Sigmoid colon (tissue), 7 donors: Measurements from ENCODE around the gene ELAVL4. TPM values are rescaled to one million over a fixed set of nuclear protein-coding genes. Genes with fewer than 3 reads are reported as not detected.

Source experiments
- DNase-seq: peaks from one replicate; pipeline ENCODE4 v3.0.0-alpha.2; 2019
- H3K27ac ChIP-seq, 4 donors: fragments of 200-600 bp; sonication (generic); one replicate each; pipeline ENCODE4 v1.5.1; 2016 to 2019; ENCODE audit warnings: mild to moderate bottlenecking in 1 of 4
- H3K27me3 ChIP-seq, 3 donors: fragments of 200-600 bp; sonication (generic); one replicate each; pipeline ENCODE4 v1.5.1; 2019; ENCODE audit warnings: mild to moderate bottlenecking in 1 of 3
- H3K36me3 ChIP-seq, 4 donors: fragments of 200-600 bp; sonication (generic); one replicate each; pipeline ENCODE4 v1.5.1; 2016 to 2019
- H3K4me1 ChIP-seq, 4 donors: fragments of 200-600 bp; sonication (generic); one replicate each; pipeline ENCODE4 v1.5.1; 2017 to 2019
- H3K4me3 ChIP-seq, 4 donors: fragments of 200-600 bp; sonication (generic); one replicate each; pipeline ENCODE4 v1.5.1; 2017 to 2019; ENCODE audit warnings: mild to moderate bottlenecking in 2 of 4, moderate library complexity in 1 of 4
- H3K9me3 ChIP-seq, 4 donors: fragments of 200-600 bp in 3 of 4; sonication (generic) in 3 of 4; one replicate each; pipeline versions ENCODE4 v1.5.1 to v1.6.1; 2013 to 2019
- EP300 ChIP-seq, 4 donors: sonication (generic); formaldehyde crosslinking; IDR thresholded peaks; one replicate each; pipeline ENCODE4 v1.6.1; 2017; ENCODE audit warnings: antibody characterized with exemption in 4 of 4
- POLR2A ChIP-seq, 2 donors: fragments of 450-650 bp; IDR thresholded peaks; one replicate each; pipeline ENCODE4 v1.6.1; 2016; ENCODE audit warnings: antibody characterized with exemption in 2 of 2, mild to moderate bottlenecking in 2 of 2, moderate library complexity in 2 of 2
- POLR2AphosphoS5 ChIP-seq, 4 donors: sonication (generic); formaldehyde crosslinking; IDR thresholded peaks; one replicate each; pipeline ENCODE4 v1.6.1; 2017; ENCODE audit warnings: antibody characterized with exemption in 4 of 4
- WGBS, 2 donors: extraction: QIAGEN DNeasy Blood & Tissue Kit; methylation state at CpG; one replicate each; pipeline ENCODE4 v1.1.7; 2013; 5-methylcytosine and 5-hydroxymethylcytosine counted together
- intact Hi-C: fragments of 100-400 bp; cut with DNase I; formaldehyde crosslinking; loops from one replicate; pipeline ENCODE4 v1.15.1; 2023
- polyA plus RNA-seq, 3 donors: library from polyadenylated mRNA; stranded (reverse); fragments of 200-250 nt; gene quantifications; one replicate each; pipeline ENCODE4 v1.2.3, GENCODE V29; 2013
- total RNA-seq, 4 donors: library from RNA; depleted of rRNA; stranded (reverse); fragments of >200 nt; gene quantifications; one replicate each; pipeline ENCODE4 v1.1.0, GENCODE V29; 2016
- TF ChIP-seq, protein P1 (sequence below), 4 experiments: fragments of 450-650 bp in 3 of 4; fragments of 200-600 bp in 1 of 4; IDR thresholded peaks; one replicate each; pipeline ENCODE4 v1.5.1; 2016 to 2019; ENCODE audit warnings: antibody characterized with exemption in 4 of 4, mild to moderate bottlenecking in 3 of 4, moderate library complexity in 2 of 4
- donor health status: healthy with polysubstance abuse.
- donor health status: Bipolar disorder and iron deficiency.
- donor health status: healthy.

The ELAVL4 gene
- total and polyA plus RNA-seq, 7 donors: 0.23 to 11.8 (median 2.9) TPM; not detected in 1

DNA sequence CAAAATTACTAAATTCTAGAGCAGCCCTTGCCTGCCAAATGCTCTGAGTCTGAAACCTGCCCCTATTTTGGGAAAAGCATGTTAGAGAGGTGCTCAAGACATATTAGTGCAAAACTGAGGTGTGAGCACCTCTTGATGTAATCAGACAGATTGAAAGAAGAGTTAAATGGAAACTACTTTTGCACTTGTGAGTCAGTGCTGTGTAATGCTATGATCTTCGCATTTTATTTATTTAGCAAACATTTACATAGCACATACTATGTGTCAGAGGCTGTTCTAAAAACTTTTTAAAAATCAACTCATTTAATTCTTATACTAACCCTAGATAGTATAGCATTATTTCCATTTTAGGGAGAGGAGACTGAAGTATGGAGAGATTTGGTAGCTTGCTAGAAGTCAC lies 138.1 kb downstream of the ELAVL4 start:
- Histone ChIP-seq H3K4me3 (no peak overlapping the region), H3K4me1 (no peaks in the 10 kb centered on the region), H3K27me3 (peaks cover 0 to 6% (median 0%) of the 10 kb centered on the region in 3 donors), H3K27ac (no peak overlapping the region), H3K9me3 (no peaks in the 10 kb centered on the region), H3K36me3 (no peaks in the 10 kb centered on the region)
- 17 to 60% methylated on average over 1 of the region's 1 CpG for WGBS, 2 donors
- DNase-seq: no peak
- TF ChIP-seq, protein P1, sequence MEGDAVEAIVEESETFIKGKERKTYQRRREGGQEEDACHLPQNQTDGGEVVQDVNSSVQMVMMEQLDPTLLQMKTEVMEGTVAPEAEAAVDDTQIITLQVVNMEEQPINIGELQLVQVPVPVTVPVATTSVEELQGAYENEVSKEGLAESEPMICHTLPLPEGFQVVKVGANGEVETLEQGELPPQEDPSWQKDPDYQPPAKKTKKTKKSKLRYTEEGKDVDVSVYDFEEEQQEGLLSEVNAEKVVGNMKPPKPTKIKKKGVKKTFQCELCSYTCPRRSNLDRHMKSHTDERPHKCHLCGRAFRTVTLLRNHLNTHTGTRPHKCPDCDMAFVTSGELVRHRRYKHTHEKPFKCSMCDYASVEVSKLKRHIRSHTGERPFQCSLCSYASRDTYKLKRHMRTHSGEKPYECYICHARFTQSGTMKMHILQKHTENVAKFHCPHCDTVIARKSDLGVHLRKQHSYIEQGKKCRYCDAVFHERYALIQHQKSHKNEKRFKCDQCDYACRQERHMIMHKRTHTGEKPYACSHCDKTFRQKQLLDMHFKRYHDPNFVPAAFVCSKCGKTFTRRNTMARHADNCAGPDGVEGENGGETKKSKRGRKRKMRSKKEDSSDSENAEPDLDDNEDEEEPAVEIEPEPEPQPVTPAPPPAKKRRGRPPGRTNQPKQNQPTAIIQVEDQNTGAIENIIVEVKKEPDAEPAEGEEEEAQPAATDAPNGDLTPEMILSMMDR (IDR thresholded peaks at IDR 0.05): no peak
- no peak for TF ChIP-seq POLR2A (IDR thresholded peaks at IDR 0.05)
- no peak for TF ChIP-seq POLR2AphosphoS5 (IDR thresholded peaks at IDR 0.05)
- no peak for TF ChIP-seq EP300 (IDR thresholded peaks at IDR 0.05)
- intact Hi-C loops: no loop called here

DNA sequence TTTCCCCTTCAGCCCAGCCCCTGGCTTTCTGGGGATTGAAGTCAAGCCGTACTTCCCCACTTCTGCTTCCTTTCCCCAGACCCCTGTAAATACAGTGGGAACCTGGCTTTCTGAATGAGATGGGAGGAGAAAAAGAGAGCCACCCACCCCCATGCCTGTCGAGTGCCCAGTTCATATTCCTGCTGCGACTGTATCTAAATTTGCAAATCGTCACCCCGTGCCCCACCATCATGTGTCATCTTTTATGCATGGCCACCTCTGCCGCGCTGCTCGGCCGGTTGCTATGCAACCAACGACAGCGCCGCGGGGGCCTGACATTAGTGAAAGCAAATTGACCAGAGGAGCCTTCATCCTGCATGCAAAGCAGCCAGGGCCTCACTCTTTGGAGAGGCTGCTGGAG lies 143.0 kb downstream of the ELAVL4 start:
- whole genome bisulfite sequencing, 2 donors: 2 to 13% methylated on average over 13 of the region's 13 CpGs

DNA sequence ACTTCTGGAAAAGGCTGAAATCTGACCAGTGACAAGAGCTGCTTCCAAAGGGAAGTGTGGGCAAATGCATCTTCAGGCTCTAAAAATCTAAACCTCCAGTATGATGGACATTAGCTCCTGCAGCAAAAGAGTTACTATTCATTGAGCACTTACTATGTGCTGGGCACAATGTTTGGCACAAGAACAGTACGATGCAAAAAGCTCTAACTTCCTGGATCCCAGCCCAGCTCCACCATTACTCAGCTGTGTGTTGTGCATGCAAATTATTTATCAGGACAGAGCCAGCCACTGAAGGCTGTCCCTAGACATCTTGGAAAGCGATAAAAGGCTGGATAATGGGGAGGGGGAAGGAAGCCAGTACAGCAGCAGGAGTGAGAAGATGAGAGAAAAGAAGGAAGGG lies 143.5 kb downstream of the ELAVL4 start:
- 63 to 72% methylated on average over 2 of the region's 2 CpGs for WGBS, 2 donors
- Histone ChIP-seq H3K36me3 (no peaks in the 10 kb centered on the region), H3K27me3 (peaks cover 0 to 13% (median 0%) of the 10 kb centered on the region in 3 donors), H3K4me3 (no peak overlapping the region), H3K9me3 (no peaks in the 10 kb centered on the region), H3K27ac (no peak overlapping the region), H3K4me1 (no peaks in the 10 kb centered on the region)
- intact Hi-C loops: no loop called here
- DNase-seq: no peak
- no peak for TF ChIP-seq POLR2A (IDR thresholded peaks at IDR 0.05)
- TF ChIP-seq, protein P1 (IDR thresholded peaks at IDR 0.05): no peak
- no peak for TF ChIP-seq POLR2AphosphoS5 (IDR thresholded peaks at IDR 0.05)
- no peak for TF ChIP-seq EP300 (IDR thresholded peaks at IDR 0.05)

More for the DNA sequence above, 143.0 kb downstream of the ELAVL4 start:
- no peaks in the 10 kb centered on the region for H3K4me1 ChIP-seq
- TF ChIP-seq EP300 (IDR thresholded peaks at IDR 0.05): no peak
- TF ChIP-seq, protein P1 (IDR thresholded peaks at IDR 0.05): no peak
- no peak for TF ChIP-seq POLR2AphosphoS5 (IDR thresholded peaks at IDR 0.05)
- TF ChIP-seq POLR2A (IDR thresholded peaks at IDR 0.05): no peak
- intact Hi-C loops: no loop called here
- H3K27me3 ChIP-seq: peaks cover 0 to 13% (median 0%) of the 10 kb centered on the region in 3 donors
- no peaks in the 10 kb centered on the region for H3K36me3 ChIP-seq
- no peak overlapping the region for H3K27ac ChIP-seq
- H3K9me3 ChIP-seq: no peaks in the 10 kb centered on the region
- no peak overlapping the region for H3K4me3 ChIP-seq
- DNase-seq: no peak

Other genes starting within 250 kb of the ELAVL4 start
- gene AGBL4, start 85.0 kb upstream of the ELAVL4 start, total RNA-seq: under 1 TPM in 2 of 4 donors, not detected in 2; 0.16 to 0.36 TPM
- gene AGBL4, start 85.0 kb upstream of the ELAVL4 start, polyA plus RNA-seq: under 1 TPM in 1 of 3 donors, not detected in 2; 0.09 TPM